B cell (primary cell): ENCODE data around the gene SACM1L. TPM values are rescaled to one million over a fixed set of nuclear protein-coding genes. Genes with fewer than 3 reads are reported as not detected.

ENCODE experiments used
- ATAC-seq: fragments of 200-7000 bp; cut with Tn5 transposase; one replicate; pipeline ENCODE4 v1.10.0; 2021; ENCODE audit warnings: low read depth, mild to moderate bottlenecking, moderate number of reproducible peaks, moderate library complexity
- CTCF ChIA-PET: fragments of 350-600 bp; sonication (Branson Sonifier 250); formaldehyde crosslinking; loops from one replicate; lab custom pipeline; 2021; ENCODE audit warnings: antibody characterized with exemption, inconsistent platforms; lab: Charles Lee
- POLR2A ChIA-PET: fragments of 350-600 bp; sonication (Branson Sonifier 250); formaldehyde crosslinking; loops from one replicate; lab custom pipeline; 2021; ENCODE audit warnings: antibody characterized with exemption; lab: Charles Lee
- DNase-seq: peaks from one replicate; pipeline ENCODE4 v3.0.0; 2013
- H2AFZ ChIP-seq: 2 replicates; pipeline ENCODE4 v1.6.1; 2012; ENCODE audit warnings: mild to moderate bottlenecking, low read depth, low read length; ENCODE audit not compliant: insufficient read depth, poor library complexity, severe bottlenecking
- H3K27ac ChIP-seq, 2 donors: 1 replicate in 1 of 2; 2 replicates in 1 of 2; pipeline ENCODE4 v1.5.1; 2012 to 2013; ENCODE audit warnings: low read length in 2 of 2, mild to moderate bottlenecking in 2 of 2, moderate library complexity in 1 of 2
- H3K27me3 ChIP-seq, 4 experiments: fragments of 200-600 bp in 1 of 4; sonication (generic) in 1 of 4; replicated peaks in 1 of 4; 1 replicate in 2 of 4; 2 replicates in 2 of 4; pipeline versions ENCODE4 v1.6.1 to v1.7.0; 2013 to 2016; ENCODE audit warnings: low read length in 3 of 4, mild to moderate bottlenecking in 2 of 4, mixed read lengths in 1 of 4, moderate library complexity in 1 of 4; ENCODE audit not compliant: insufficient read depth in 4 of 4, control insufficient read depth in 3 of 4; ENCODE audit errors: control extremely low read depth in 1 of 4
- H3K36me3 ChIP-seq, 2 experiments: replicated peaks in 1 of 2; 1 replicate in 1 of 2; 2 replicates in 1 of 2; pipeline versions ENCODE4 v1.6.1 to v1.7.1; 2013; ENCODE audit warnings: low read length in 1 of 2; ENCODE audit not compliant: insufficient read depth in 2 of 2, control insufficient read depth in 1 of 2; ENCODE audit errors: control extremely low read depth in 1 of 2, extremely low read depth in 1 of 2
- H3K4me1 ChIP-seq, 2 donors: fragments of 200-600 bp in 1 of 2; sonication (generic) in 1 of 2; 1 replicate in 1 of 2; 2 replicates in 1 of 2; pipeline versions ENCODE4 v1.5.1 to v1.6.1; 2013 to 2017; ENCODE audit warnings: low read length in 2 of 2; ENCODE audit not compliant: control insufficient read depth in 2 of 2, insufficient read depth in 2 of 2
- H3K4me2 ChIP-seq: replicated peaks from 2 replicates; pipeline ENCODE3; 2012; ENCODE audit warnings: mild to moderate bottlenecking, low read depth, low read length; ENCODE audit not compliant: poor library complexity, severe bottlenecking
- H3K4me3 ChIP-seq, 5 experiments: fragments of 200-600 bp in 1 of 5; sonication (generic) in 1 of 5; 1 replicate in 3 of 5; 2 replicates in 2 of 5; pipeline versions ENCODE4 v1.5.1 to v1.7.0; 2011 to 2016; ENCODE audit warnings: low read length in 4 of 5, mild to moderate bottlenecking in 4 of 5, low read depth in 2 of 5, control low read depth in 1 of 5, moderate library complexity in 1 of 5; ENCODE audit not compliant: insufficient read depth in 1 of 5; ENCODE audit errors: control extremely low read depth in 1 of 5, extremely low read depth in 1 of 5
- H3K79me2 ChIP-seq: fragments of 200-600 bp; sonication (generic); one replicate; pipeline ENCODE4 v1.6.0; 2016; ENCODE audit warnings: low read length; ENCODE audit not compliant: control insufficient read depth, insufficient read depth
- H3K9ac ChIP-seq: fragments of 200-600 bp; sonication (generic); 2 replicates; pipeline ENCODE4 v1.6.1; 2017; ENCODE audit warnings: mild to moderate bottlenecking, low read length, moderate library complexity
- H3K9me3 ChIP-seq, 3 donors: one replicate each; pipeline versions ENCODE4 v1.6.1 to v1.7.1; 2013; ENCODE audit warnings: low read length in 2 of 3; ENCODE audit not compliant: control insufficient read depth in 2 of 3, insufficient read depth in 1 of 3; ENCODE audit errors: control extremely low read depth in 1 of 3
- H4K20me1 ChIP-seq: 2 replicates; pipeline ENCODE4 v1.6.0; 2012; ENCODE audit warnings: mild to moderate bottlenecking, low read length; ENCODE audit not compliant: insufficient read depth, control insufficient read depth, poor library complexity, severe bottlenecking
- H3K27ac Mint-ChIP-seq: one replicate; pipeline ENCODE4 v1.8.0; 2021; ENCODE audit warnings: mixed read lengths
- H3K27me3 Mint-ChIP-seq: one replicate; pipeline ENCODE4 v1.8.0; 2021; ENCODE audit warnings: mixed read lengths
- H3K4me1 Mint-ChIP-seq: one replicate; pipeline ENCODE4 v1.8.0; 2021; ENCODE audit warnings: mixed read lengths
- H3K4me3 Mint-ChIP-seq: one replicate; pipeline ENCODE4 v1.8.0; 2021; ENCODE audit warnings: mixed read lengths
- H3K9me3 Mint-ChIP-seq: one replicate; pipeline ENCODE4 v1.8.0; 2022; ENCODE audit warnings: mixed read lengths; ENCODE audit not compliant: insufficient read depth
- CTCF ChIP-seq: fragments of 200-600 bp; IDR thresholded peaks from one replicate; pipeline ENCODE4 v1.8.0; 2022; ENCODE audit warnings: antibody characterized with exemption, mild to moderate bottlenecking
- EZH2 ChIP-seq: IDR thresholded peaks from 2 replicates; pipeline ENCODE4 v1.6.1; 2012; ENCODE audit warnings: borderline replicate concordance, low read depth, mild to moderate bottlenecking, moderate library complexity, low read length; ENCODE audit not compliant: insufficient read depth, poor library complexity, severe bottlenecking
- WGBS: methylation state at CpG from one replicate; pipeline ENCODE4 v1.1.5; 2013; ENCODE audit warnings: missing lambda C conversion rate; ENCODE audit not compliant: insufficient coverage; 5-methylcytosine and 5-hydroxymethylcytosine counted together
- intact Hi-C: fragments of 100-400 bp; cut with micrococcal nuclease; formaldehyde crosslinking; loops from one replicate; pipeline ENCODE4 v1.10.0; 2022
- polyA plus RNA-seq: library from polyadenylated mRNA; depleted of rRNA; stranded (reverse); fragments of >200 nt; gene quantifications from 2 replicates; pipeline ENCODE4 v1.2.3, GENCODE V29; 2012
- total RNA-seq, 2 donors: library from RNA; stranded (reverse); fragments of 120-200 nt in 1 of 2; gene quantifications; 1 replicate in 1 of 2; 2 replicates in 1 of 2; pipeline versions ENCODE4 v1.2.3 to v1.2.4, GENCODE V29; 2013 to 2022

Gene SACM1L
- total and polyA plus RNA-seq, 2 donors (not counting 1 experiment from before 2014, with no cell fraction given) = 20.7 to 85.7 TPM

DNA sequence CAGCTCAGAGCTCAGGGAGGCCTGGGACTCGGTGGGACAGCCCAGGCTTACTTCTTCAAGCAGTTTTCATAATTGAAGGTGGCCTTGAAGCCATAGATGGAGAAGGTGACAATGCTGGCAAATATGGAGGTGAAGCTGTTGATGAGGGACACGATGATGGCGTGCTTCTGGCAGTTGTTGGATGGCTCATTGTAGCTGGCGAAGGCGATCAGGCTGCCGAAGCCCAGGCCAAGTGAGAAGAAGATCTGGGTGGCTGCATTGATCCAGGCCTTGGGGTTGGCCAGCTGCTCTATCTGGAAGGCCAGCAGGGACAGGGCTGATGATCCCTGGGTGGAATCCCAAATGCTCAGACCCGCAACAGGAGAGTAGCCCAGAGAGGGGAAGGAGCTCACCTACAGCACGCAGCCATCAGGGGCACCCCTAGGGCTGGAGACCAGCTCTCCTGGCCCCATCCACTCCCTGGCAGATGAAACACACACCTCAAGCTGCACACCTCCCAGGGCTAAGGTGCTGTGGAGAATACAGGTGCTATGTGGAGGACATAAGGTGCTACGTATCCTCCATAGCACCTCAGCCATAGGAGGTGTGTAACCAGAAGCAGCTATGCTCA lies 82.1 kb downstream of the SACM1L start:
- Histone ChIP-seq H3K4me3 (no peak overlapping the region), H3K4me2 (no peak overlapping the region), H3K27me3 (peaks cover 0 to 6% (median 0%) of the 10 kb centered on the region in 4 experiments), H4K20me1 (no peaks in the 10 kb centered on the region), H3K9ac (no peak overlapping the region), H3K79me2 (no peaks in the 10 kb centered on the region), H3K27ac (no peak overlapping the region), H3K4me1 (no peaks in the 10 kb centered on the region), H2AFZ (no peak overlapping the region), H3K9me3 (peaks cover 0 to 6% (median 0%) of the 10 kb centered on the region in 3 donors), H3K36me3 (no peaks in the 10 kb centered on the region)
- WGBS = 97% methylated on average over 7 of the region's 9 CpGs
- ChIA-PET CTCF (no interaction called here), POLR2A (no interaction called here)
- DNase-seq (no peak), ATAC-seq (no peak)
- Mint-ChIP-seq H3K27ac (no peak overlapping the region), H3K27me3 (peaks cover 20% of the 10 kb centered on the region), H3K4me1 (no peaks in the 10 kb centered on the region), H3K4me3 (no peak overlapping the region), H3K9me3 (no peaks in the 10 kb centered on the region)
- TF ChIP-seq EZH2 = no peak
- no peak for TF ChIP-seq CTCF
- intact Hi-C loops = no loop called here

GRCh38 chr3:45771831-45772230 lies 82.6 kb downstream of the SACM1L start:
- Histone ChIP-seq H3K27me3 (peaks cover 0 to 6% (median 0%) of the 10 kb centered on the region in 4 experiments), H3K4me3 (no peak overlapping the region), H3K4me2 (no peak overlapping the region), H2AFZ (no peak overlapping the region), H3K4me1 (no peaks in the 10 kb centered on the region), H3K36me3 (no peaks in the 10 kb centered on the region), H3K79me2 (no peaks in the 10 kb centered on the region), H4K20me1 (no peaks in the 10 kb centered on the region), H3K27ac (no peak overlapping the region), H3K9ac (no peak overlapping the region), H3K9me3 (peaks cover 0 to 6% (median 0%) of the 10 kb centered on the region in 3 donors)
- CTCF ChIA-PET = no interaction called here
- intact Hi-C loops = no loop called here
- no peak overlapping the region for H3K27ac Mint-ChIP-seq
- WGBS = 89% methylated on average over 5 of the region's 5 CpGs
- H3K9me3 Mint-ChIP-seq = no peaks in the 10 kb centered on the region
- POLR2A ChIA-PET = no interaction called here
- peaks cover 20% of the 10 kb centered on the region for H3K27me3 Mint-ChIP-seq
- no peaks in the 10 kb centered on the region for H3K4me1 Mint-ChIP-seq
- ATAC-seq = no peak
- no peak for DNase-seq
- TF ChIP-seq CTCF (no peak), EZH2 (no peak)
- H3K4me3 Mint-ChIP-seq = no peak overlapping the region
